Mesenchymal stem cell (in vitro differentiated cells and primary cell): ENCODE measurements around the gene LMO2.

Experiments used
- DNase-seq: peaks from one replicate; pipeline ENCODE4 v3.0.0-alpha.2; 2013
- H2AFZ ChIP-seq: one replicate; pipeline ENCODE4 v1.6.1; 2013; ENCODE audit warnings: low read depth, mild to moderate bottlenecking, control low read depth, inconsistent platforms, low read length, moderate library complexity
- H2AK5ac ChIP-seq: 2 replicates; pipeline ENCODE4 v1.6.1; 2013; ENCODE audit warnings: low read length, moderate library complexity, mild to moderate bottlenecking, inconsistent platforms; ENCODE audit not compliant: severe bottlenecking
- H2BK120ac ChIP-seq: one replicate; pipeline ENCODE4 v1.6.1; 2013; ENCODE audit warnings: low read depth, mild to moderate bottlenecking, inconsistent platforms, low read length, moderate library complexity
- H2BK12ac ChIP-seq, 2 experiments: one replicate each; pipeline ENCODE4 v1.6.1; 2013; ENCODE audit warnings: inconsistent platforms in 2 of 2, low read length in 2 of 2, mild to moderate bottlenecking in 2 of 2, moderate library complexity in 2 of 2, control low read depth in 1 of 2
- H2BK15ac ChIP-seq: one replicate; pipeline ENCODE4 v1.6.1; 2013; ENCODE audit warnings: mild to moderate bottlenecking, low read depth, inconsistent platforms; ENCODE audit not compliant: poor library complexity, severe bottlenecking
- H2BK5ac ChIP-seq: 2 replicates; pipeline ENCODE4 v1.6.1; 2013; ENCODE audit warnings: low read depth, mild to moderate bottlenecking, low read length, control low read depth, inconsistent platforms; ENCODE audit not compliant: poor library complexity, severe bottlenecking
- H3K14ac ChIP-seq, 2 experiments: one replicate each; pipeline ENCODE4 v1.6.1; 2013; ENCODE audit warnings: inconsistent platforms in 2 of 2, low read length in 2 of 2, control low read depth in 1 of 2, mild to moderate bottlenecking in 1 of 2, moderate library complexity in 1 of 2
- H3K18ac ChIP-seq, 2 experiments: one replicate each; pipeline ENCODE4 v1.6.1; 2013; ENCODE audit warnings: inconsistent platforms in 2 of 2, low read length in 2 of 2, control low read depth in 1 of 2, low read depth in 1 of 2, mild to moderate bottlenecking in 1 of 2
- H3K23ac ChIP-seq, 2 experiments: one replicate each; pipeline ENCODE4 v1.6.1; 2013; ENCODE audit warnings: inconsistent platforms in 2 of 2, low read length in 2 of 2, mild to moderate bottlenecking in 2 of 2, moderate library complexity in 2 of 2, control low read depth in 1 of 2
- H3K27ac ChIP-seq: 2 replicates; pipeline ENCODE4 v1.5.1; 2013; ENCODE audit warnings: mild to moderate bottlenecking, moderate library complexity, low read length, control low read depth, inconsistent platforms; ENCODE audit not compliant: poor library complexity, severe bottlenecking
- H3K27me3 ChIP-seq, 2 experiments: 2 replicates each; pipeline versions ENCODE4 v1.6.1 to v1.7.0; 2013; ENCODE audit warnings: low read length in 2 of 2, mild to moderate bottlenecking in 2 of 2, moderate library complexity in 2 of 2, control low read depth in 1 of 2, inconsistent platforms in 1 of 2; ENCODE audit not compliant: control insufficient read depth in 1 of 2, insufficient read depth in 1 of 2
- H3K36me3 ChIP-seq, 2 experiments: 2 replicates each; pipeline versions ENCODE4 v1.6.1 to v1.7.0; 2013; ENCODE audit warnings: low read length in 2 of 2, control low read depth in 1 of 2, inconsistent platforms in 1 of 2, low read depth in 1 of 2, mild to moderate bottlenecking in 1 of 2; ENCODE audit not compliant: insufficient read depth in 2 of 2, control insufficient read depth in 1 of 2
- H3K4ac ChIP-seq, 2 experiments: one replicate each; pipeline ENCODE4 v1.6.1; 2013; ENCODE audit warnings: inconsistent platforms in 2 of 2, low read length in 2 of 2, mild to moderate bottlenecking in 2 of 2, moderate library complexity in 2 of 2, control low read depth in 1 of 2, low read depth in 1 of 2
- H3K4me1 ChIP-seq: 2 replicates; pipeline ENCODE4 v1.6.1; 2013; ENCODE audit warnings: low read depth, low read length, control low read depth; ENCODE audit not compliant: control insufficient read depth, insufficient read depth
- H3K4me2 ChIP-seq: 2 replicates; pipeline ENCODE4 v1.6.1; 2013; ENCODE audit warnings: low read length, mild to moderate bottlenecking, inconsistent platforms; ENCODE audit not compliant: poor library complexity, severe bottlenecking
- H3K4me3 ChIP-seq, 2 experiments: 2 replicates each; pipeline versions ENCODE4 v1.5.1 to v1.7.0; 2013; ENCODE audit warnings: low read length in 2 of 2, mild to moderate bottlenecking in 2 of 2, control low read depth in 1 of 2, low read depth in 1 of 2; ENCODE audit not compliant: insufficient read depth in 1 of 2
- H3K79me1 ChIP-seq: replicated peaks from 2 replicates; pipeline ENCODE4 v1.6.1; 2013; ENCODE audit warnings: mild to moderate bottlenecking, control low read depth, low read length, inconsistent platforms; ENCODE audit not compliant: poor library complexity, severe bottlenecking
- H3K9ac ChIP-seq: 2 replicates; pipeline ENCODE4 v1.7.0; 2013; ENCODE audit warnings: mild to moderate bottlenecking, low read length, moderate library complexity
- H3K9me3 ChIP-seq: 2 replicates; pipeline ENCODE4 v1.7.0; 2013; ENCODE audit warnings: mild to moderate bottlenecking, low read length; ENCODE audit not compliant: control insufficient read depth
- H4K8ac ChIP-seq: one replicate; pipeline ENCODE4 v1.6.1; 2013; ENCODE audit warnings: inconsistent platforms, mild to moderate bottlenecking, low read length, moderate library complexity
- H4K91ac ChIP-seq: one replicate; pipeline ENCODE4 v1.6.1; 2013; ENCODE audit warnings: mild to moderate bottlenecking, low read length, inconsistent platforms
- WGBS: methylation state at CpG from one replicate; pipeline ENCODE4 v1.1.7; 2013; ENCODE audit warnings: mixed read lengths; 5-methylcytosine and 5-hydroxymethylcytosine counted together

LMO2 gene

DNA sequence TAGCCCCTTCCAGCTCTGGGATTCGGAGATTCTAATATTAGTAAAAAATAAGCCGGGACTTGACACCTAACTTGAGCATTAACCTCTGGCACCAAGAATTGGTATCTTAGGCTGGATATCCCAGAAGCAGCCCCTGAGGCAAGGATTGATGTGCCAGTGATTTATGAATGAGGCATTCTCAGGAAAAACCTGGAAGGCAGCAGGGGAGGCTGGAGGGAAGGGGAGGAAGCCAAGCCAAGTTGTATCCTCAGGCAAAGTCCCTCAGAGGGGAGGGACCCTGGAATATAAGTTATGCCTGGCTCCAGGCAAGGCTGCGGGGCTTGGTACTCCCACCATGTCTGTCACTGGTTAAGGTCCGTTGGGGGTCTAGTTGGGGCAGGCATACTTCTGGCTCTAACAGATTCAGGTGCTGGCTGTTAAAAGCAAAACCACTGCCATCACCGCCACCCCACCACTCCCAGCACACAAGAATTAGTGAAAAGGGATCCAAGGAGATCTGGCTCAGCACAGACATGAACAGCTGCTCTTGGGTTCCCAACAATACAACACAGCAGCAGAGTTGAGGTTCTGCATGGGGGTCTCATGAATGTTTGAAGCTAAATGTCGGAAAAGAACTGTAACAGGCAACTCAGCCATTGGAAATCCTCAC lies 29.8 kb downstream of the LMO2 start:
- no peak overlapping the region for H3K27ac ChIP-seq
- H2BK15ac ChIP-seq, result no peak overlapping the region

DNA sequence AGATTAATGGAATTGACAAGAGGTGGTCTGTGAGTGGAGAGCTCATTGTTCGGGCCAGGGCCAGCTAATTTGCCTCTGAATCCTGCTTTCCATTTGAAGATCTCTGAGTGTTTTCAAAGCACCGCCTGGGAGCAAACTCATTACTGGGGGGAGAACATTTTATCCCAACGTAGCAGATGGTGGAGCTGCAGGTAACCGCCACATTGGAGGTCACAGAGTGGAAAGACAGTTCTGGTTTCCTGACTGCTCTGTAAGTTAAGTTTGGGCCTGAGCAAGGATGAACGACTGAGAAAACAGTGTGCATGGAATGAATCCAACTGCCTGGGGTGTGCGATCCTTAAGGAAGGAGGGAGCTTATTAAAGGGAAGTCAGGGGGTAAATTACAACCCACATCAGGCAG lies 30.5 kb downstream of the LMO2 start:
- Histone ChIP-seq H2BK120ac (no peak overlapping the region), H2AK5ac (no peak overlapping the region), H2BK12ac (no peak overlapping the region), H3K79me1 (no peaks in the 10 kb centered on the region), H3K9me3 (no peaks in the 10 kb centered on the region), H3K23ac (no peak overlapping the region), H4K8ac (no peak overlapping the region), H3K36me3 (no peaks in the 10 kb centered on the region), H3K27ac (no peak overlapping the region), H3K4me2 (no peak overlapping the region), H3K4me1 (peaks cover 2% of the 10 kb centered on the region), H2AFZ (no peak overlapping the region), H3K9ac (no peak overlapping the region), H3K4me3 (no peak overlapping the region), H2BK15ac (no peak overlapping the region), H4K91ac (no peak overlapping the region), H3K18ac (no peak overlapping the region), H3K14ac (no peak overlapping the region), H2BK5ac (no peak overlapping the region), H3K4ac (no peak overlapping the region), H3K27me3 (peaks cover 70 to 96% of the 10 kb centered on the region in 2 experiments)
- DNase-seq, result no peak
- WGBS, result 89% methylated on average over 6 of the region's 6 CpGs

More for the DNA sequence above, 29.8 kb downstream of the LMO2 start:
- no peak overlapping the region for H3K4me3 ChIP-seq
- H3K9me3 ChIP-seq, result no peaks in the 10 kb centered on the region
- H3K18ac ChIP-seq, result no peak overlapping the region
- no peak overlapping the region for H3K23ac ChIP-seq
- H4K91ac ChIP-seq, result no peak overlapping the region
- no peak overlapping the region for H3K14ac ChIP-seq
- H3K9ac ChIP-seq, result no peak overlapping the region
- H3K4me1 ChIP-seq, result peaks cover 2% of the 10 kb centered on the region
- no peak overlapping the region for H2AK5ac ChIP-seq
- no peak for DNase-seq
- no peak overlapping the region for H2BK5ac ChIP-seq
- WGBS, result 81% methylated on average over 5 of the region's 6 CpGs
- no peak overlapping the region for H3K4ac ChIP-seq
- no peaks in the 10 kb centered on the region for H3K79me1 ChIP-seq
- no peak overlapping the region for H2AFZ ChIP-seq
- peaks cover 72 to 96% of the 10 kb centered on the region in 2 experiments for H3K27me3 ChIP-seq
- H4K8ac ChIP-seq, result no peak overlapping the region
- no peak overlapping the region for H3K4me2 ChIP-seq
- no peak overlapping the region for H2BK120ac ChIP-seq
- H3K36me3 ChIP-seq, result no peaks in the 10 kb centered on the region
- no peak overlapping the region for H2BK12ac ChIP-seq

DNA sequence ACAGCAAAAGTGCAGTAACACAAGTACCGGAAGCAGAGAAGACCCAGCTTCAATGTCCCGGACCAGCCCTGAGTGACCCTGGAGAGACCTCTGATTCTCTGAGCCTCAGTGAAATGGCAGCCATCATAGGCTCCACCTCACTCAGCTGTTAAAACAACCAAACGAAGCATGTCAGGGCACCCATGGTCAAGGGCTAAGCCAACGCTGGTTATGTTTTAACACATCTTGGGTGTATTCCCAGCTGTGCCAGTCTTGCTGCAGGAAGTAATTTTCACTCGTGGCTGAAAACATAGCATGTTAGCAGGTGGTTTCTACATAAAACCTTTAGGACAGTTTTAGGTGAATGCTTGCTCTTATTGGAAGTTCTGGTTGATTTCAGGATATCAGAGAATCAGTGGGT lies 30.9 kb downstream of the LMO2 start:
- H3K14ac ChIP-seq, result no peak overlapping the region
- H3K4me3 ChIP-seq, result no peak overlapping the region
- no peaks in the 10 kb centered on the region for H3K36me3 ChIP-seq
- peaks cover 70 to 96% of the 10 kb centered on the region in 2 experiments for H3K27me3 ChIP-seq
- H2BK5ac ChIP-seq, result no peak overlapping the region
- no peak overlapping the region for H3K18ac ChIP-seq
- DNase-seq, result no peak
- no peaks in the 10 kb centered on the region for H3K9me3 ChIP-seq
- no peak overlapping the region for H3K27ac ChIP-seq
- H4K8ac ChIP-seq, result no peak overlapping the region
- H3K4ac ChIP-seq, result no peak overlapping the region
- no peak overlapping the region for H2BK120ac ChIP-seq
- H2AK5ac ChIP-seq, result no peak overlapping the region
- H2BK15ac ChIP-seq, result no peak overlapping the region
- H3K23ac ChIP-seq, result no peak overlapping the region
- H3K4me1 ChIP-seq, result peaks cover 2% of the 10 kb centered on the region
- H4K91ac ChIP-seq, result no peak overlapping the region
- 85% methylated on average over 5 of the region's 5 CpGs for WGBS
- no peak overlapping the region for H3K4me2 ChIP-seq
- no peak overlapping the region for H2BK12ac ChIP-seq
- H3K9ac ChIP-seq, result no peak overlapping the region
- H3K79me1 ChIP-seq, result no peaks in the 10 kb centered on the region
- no peak overlapping the region for H2AFZ ChIP-seq

DNA sequence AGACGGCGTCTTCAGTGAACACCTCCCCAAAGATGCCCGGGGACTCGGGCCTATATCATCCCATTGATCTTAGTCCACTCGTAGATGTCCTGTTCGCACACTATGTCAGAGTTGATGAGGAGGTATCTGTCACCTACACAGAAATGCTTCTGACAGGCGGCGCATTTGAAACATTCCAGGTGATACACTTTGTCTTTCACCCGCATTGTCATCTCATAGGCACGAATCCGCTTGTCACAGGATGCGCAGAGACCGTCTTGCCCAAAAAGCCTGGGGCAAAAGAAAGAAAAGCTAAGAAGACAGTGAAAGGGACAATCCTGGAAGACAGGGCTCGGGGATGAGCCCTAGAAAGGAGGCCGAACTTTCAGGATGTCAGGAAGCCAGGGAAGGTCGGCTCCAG lies 32.6 kb downstream of the LMO2 start:
- H4K8ac ChIP-seq, result no peak overlapping the region
- H3K9me3 ChIP-seq, result no peaks in the 10 kb centered on the region
- no peak overlapping the region for H3K9ac ChIP-seq
- H3K27ac ChIP-seq, result no peak overlapping the region
- no peak overlapping the region for H2AK5ac ChIP-seq
- H3K18ac ChIP-seq, result no peak overlapping the region
- no peak overlapping the region for H2BK5ac ChIP-seq
- H2BK120ac ChIP-seq, result no peak overlapping the region
- H3K4me3 ChIP-seq, result no peak overlapping the region
- 94% methylated on average over 16 of the region's 16 CpGs for WGBS
- H2BK12ac ChIP-seq, result no peak overlapping the region
- no peak overlapping the region for H2BK15ac ChIP-seq
- H3K23ac ChIP-seq, result no peak overlapping the region
- H3K14ac ChIP-seq, result no peak overlapping the region
- H3K79me1 ChIP-seq, result no peaks in the 10 kb centered on the region
- no peak for DNase-seq
- no peak overlapping the region for H2AFZ ChIP-seq
- no peak overlapping the region for H3K4me2 ChIP-seq
- H3K27me3 ChIP-seq, result peaks cover 68 to 90% of the 10 kb centered on the region in 2 experiments
- H3K4ac ChIP-seq, result no peak overlapping the region
- H3K4me1 ChIP-seq, result peaks cover 2% of the 10 kb centered on the region
- H3K36me3 ChIP-seq, result no peaks in the 10 kb centered on the region
- H4K91ac ChIP-seq, result no peak overlapping the region
